OCI-LY3 (cell line): ENCODE results near the gene CHAF1A.

Experiments
- H2AFZ ChIP-seq: fragments of 200-600, 300-600 bp; shearing (Covaris generic); 2 replicates; pipeline ENCODE4 v1.6.0; 2014; ENCODE audit warnings: antibody characterized with exemption, low read depth, low read length
- H3K27ac ChIP-seq: fragments of 200-600, 300-600 bp; sonication (generic); 2 replicates; pipeline ENCODE4 v1.5.1; 2014; ENCODE audit warnings: mild to moderate bottlenecking, low read length, moderate library complexity, mixed read lengths
- H3K27me3 ChIP-seq: fragments of 200-600, 300-600 bp; sonication (generic); 2 replicates; pipeline ENCODE4 v1.6.1; 2014; ENCODE audit warnings: low read depth, low read length, mixed read lengths
- H3K36me3 ChIP-seq: fragments of 200-600, 300-600 bp; sonication (generic); replicated peaks from 2 replicates; pipeline ENCODE3; 2014; ENCODE audit warnings: low read depth, low read length, mixed read lengths
- H3K4me1 ChIP-seq: fragments of 300-600, 200-600 bp; sonication (generic); 2 replicates; pipeline ENCODE4 v1.6.1; 2014; ENCODE audit warnings: low read length, mixed read lengths
- H3K4me2 ChIP-seq: fragments of 200-600, 300-600 bp; sonication (generic); 2 replicates; pipeline ENCODE4 v1.6.1; 2014; ENCODE audit warnings: low read length, mixed read lengths
- H3K4me3 ChIP-seq: fragments of 300-600, 200-600 bp; sonication (generic); 2 replicates; pipeline ENCODE4 v1.5.1; 2014; ENCODE audit warnings: antibody characterized with exemption, mild to moderate bottlenecking, low read length, moderate library complexity
- H3K79me2 ChIP-seq: fragments of 300-600, 200-600 bp; shearing (Covaris generic); 2 replicates; pipeline ENCODE4 v1.6.1; 2014; ENCODE audit warnings: mild to moderate bottlenecking, low read length, mixed read lengths
- H3K9ac ChIP-seq: fragments of 300-600, 200-600 bp; shearing (Covaris generic); 2 replicates; pipeline ENCODE4 v1.6.0; 2014; ENCODE audit warnings: mild to moderate bottlenecking, low read length, moderate library complexity
- H3K9me3 ChIP-seq: fragments of 200-600, 300-600 bp; shearing (Covaris generic); 2 replicates; pipeline ENCODE4 v1.6.1; 2014; ENCODE audit warnings: low read length, mixed read lengths; ENCODE audit not compliant: insufficient read depth
- H4K20me1 ChIP-seq: fragments of 200-600, 300-600 bp; sonication (generic); 2 replicates; pipeline ENCODE4 v1.6.1; 2016; ENCODE audit warnings: low read length, mixed read lengths; ENCODE audit not compliant: insufficient read depth
- CTCF ChIP-seq: fragments of 200-600, 300-600 bp; sonication (generic); IDR thresholded peaks from 2 replicates; pipeline ENCODE4 v1.5.1; 2014; ENCODE audit warnings: antibody characterized with exemption, low read length, low read depth
- EZH2phosphoT487 ChIP-seq: fragments of 200-600 bp; shearing (Covaris generic); IDR thresholded peaks from 2 replicates; pipeline ENCODE4 v1.6.1; 2018; ENCODE audit warnings: antibody characterized with exemption, mixed run types, low read depth

Gene CHAF1A

GRCh38 chr19:4415352-4415751 lies 12.9 kb downstream of the CHAF1A start:
- no peak overlapping the region for H3K4me2 ChIP-seq
- H3K9ac ChIP-seq = no peak overlapping the region

DNA sequence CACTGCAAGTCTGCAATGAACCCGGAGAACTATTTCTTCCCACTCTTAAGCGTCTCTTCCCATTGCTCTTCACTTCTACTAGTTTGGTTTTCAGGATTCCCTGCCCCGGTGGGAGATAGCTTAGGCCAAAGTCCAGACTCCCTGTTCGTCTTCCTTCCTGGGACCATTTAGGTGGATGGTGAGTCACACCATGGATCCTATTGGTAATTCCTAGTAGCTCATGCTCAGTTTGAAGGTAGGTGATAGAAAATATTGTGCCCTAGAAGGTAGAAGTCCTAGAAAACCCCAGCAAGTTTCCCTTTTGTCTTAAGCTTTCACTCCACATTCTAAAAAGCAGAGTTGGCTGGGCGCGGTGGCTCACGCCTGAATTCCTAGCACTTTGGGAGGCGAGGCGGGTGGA lies 13.8 kb downstream of the CHAF1A start:
- Histone ChIP-seq H3K4me3 (no peak overlapping the region), H3K9ac (no peak overlapping the region), H2AFZ (no peak overlapping the region), H3K79me2 (peaks cover 96% of the 10 kb centered on the region), H3K36me3 (peaks cover 61% of the 10 kb centered on the region), H3K27ac (no peak overlapping the region), H3K27me3 (no peaks in the 10 kb centered on the region), H3K4me2 (no peak overlapping the region), H3K4me1 (no peaks in the 10 kb centered on the region), H3K9me3 (no peaks in the 10 kb centered on the region), H4K20me1 (peaks cover 60% of the 10 kb centered on the region)
- TF ChIP-seq EZH2phosphoT487 = no peak
- no peak for TF ChIP-seq CTCF

More at GRCh38 chr19:4415352-4415751, 12.9 kb downstream of the CHAF1A start:
- Histone ChIP-seq H3K4me3 (no peak overlapping the region), H2AFZ (no peak overlapping the region), H3K9me3 (no peaks in the 10 kb centered on the region), H3K27me3 (no peaks in the 10 kb centered on the region), H3K4me1 (no peaks in the 10 kb centered on the region), H4K20me1 (peaks cover 64% of the 10 kb centered on the region), H3K36me3 (peaks cover 58% of the 10 kb centered on the region), H3K79me2 (peaks cover 96% of the 10 kb centered on the region), H3K27ac (no peak overlapping the region)
- TF ChIP-seq EZH2phosphoT487 = no peak
- TF ChIP-seq CTCF = no peak

DNA sequence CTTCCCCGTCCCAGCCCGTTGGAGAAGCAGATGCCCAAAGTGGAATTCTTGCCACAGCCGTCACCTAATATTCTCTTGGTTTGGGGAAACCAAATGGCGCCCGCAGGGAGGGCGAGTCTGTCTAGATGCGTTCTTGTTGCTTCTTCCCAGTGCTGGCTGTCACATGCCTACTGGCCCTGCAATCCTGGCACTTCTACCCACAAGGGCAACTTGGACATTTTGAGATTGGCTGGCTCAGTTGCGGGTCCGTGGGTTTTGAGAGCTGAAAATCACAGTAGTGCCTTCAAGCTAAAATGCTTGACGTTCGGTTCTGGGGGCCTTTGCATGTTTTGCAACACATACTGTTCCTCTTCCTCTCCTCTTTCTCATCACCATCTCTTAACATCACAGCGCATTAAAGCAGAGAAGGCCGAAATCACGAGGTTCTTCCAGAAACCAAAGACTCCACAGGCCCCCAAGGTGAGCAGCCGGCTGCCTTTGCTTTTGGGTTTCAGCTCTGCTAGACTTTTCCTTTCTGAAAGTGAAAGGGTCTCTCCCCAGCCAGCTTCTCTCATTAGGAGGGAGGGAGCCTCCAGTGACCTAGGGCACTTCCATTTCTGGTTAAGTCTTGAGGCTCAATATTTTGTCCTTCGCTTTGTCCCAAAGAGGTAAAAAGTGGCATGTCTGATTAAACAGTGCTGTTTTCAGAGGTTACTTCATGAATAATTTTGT lies 21.1 kb downstream of the CHAF1A start:
- no peak overlapping the region for H3K4me2 ChIP-seq
- no peaks in the 10 kb centered on the region for H3K27me3 ChIP-seq
- peaks cover 51% of the 10 kb centered on the region for H3K36me3 ChIP-seq
- peaks cover 5% of the 10 kb centered on the region; the same call in 1 of the 2 replicates for H4K20me1 ChIP-seq
- H3K79me2 ChIP-seq = peaks cover 29% of the 10 kb centered on the region
- TF ChIP-seq EZH2phosphoT487 (no peak), CTCF (no peak)
- H2AFZ ChIP-seq = no peak overlapping the region
- no peaks in the 10 kb centered on the region for H3K9me3 ChIP-seq
- H3K4me1 ChIP-seq = no peaks in the 10 kb centered on the region
- no peak overlapping the region for H3K4me3 ChIP-seq
- H3K9ac ChIP-seq = no peak overlapping the region
- H3K27ac ChIP-seq = no peak overlapping the region

DNA sequence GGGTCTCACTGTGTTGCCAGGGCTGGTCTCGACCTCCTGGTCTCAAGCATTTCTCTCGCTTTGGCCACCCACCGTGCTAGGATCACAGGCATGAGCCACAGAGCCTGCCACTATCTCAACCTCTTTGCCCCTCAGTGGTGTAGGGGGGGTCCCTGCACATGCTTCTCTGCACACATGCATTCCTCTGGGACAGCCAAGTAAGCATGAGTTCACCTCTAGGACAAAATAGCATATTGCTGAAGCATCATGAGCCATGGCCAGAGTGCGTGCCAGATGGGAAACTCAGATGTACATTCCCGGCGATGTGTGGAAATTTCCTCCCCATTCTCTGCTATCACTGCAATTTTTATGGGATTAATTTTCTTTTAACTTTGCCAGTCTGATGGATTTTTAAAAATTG lies 23.1 kb downstream of the CHAF1A start:
- H3K79me2 ChIP-seq = peaks cover 13% of the 10 kb centered on the region
- H4K20me1 ChIP-seq = no peaks in the 10 kb centered on the region
- no peak for TF ChIP-seq EZH2phosphoT487
- TF ChIP-seq CTCF = no peak
- H3K36me3 ChIP-seq = peaks cover 62% of the 10 kb centered on the region
- no peak overlapping the region for H3K9ac ChIP-seq
- no peak overlapping the region for H3K4me2 ChIP-seq
- no peaks in the 10 kb centered on the region for H3K9me3 ChIP-seq
- no peak overlapping the region for H3K27ac ChIP-seq
- no peaks in the 10 kb centered on the region for H3K4me1 ChIP-seq
- no peaks in the 10 kb centered on the region for H3K27me3 ChIP-seq
- no peak overlapping the region for H3K4me3 ChIP-seq
- H2AFZ ChIP-seq = no peak overlapping the region
